Activated CD8-positive, alpha-beta memory T cell treated with anti-CD3 and anti-CD28 coated beads for 24 hours (primary cell): ENCODE data around the gene MYL3.

ENCODE experiments used
- DNase-seq: peaks from one replicate; pipeline ENCODE4 v3.0.0-alpha.2; 2020

The MYL3 gene

DNA sequence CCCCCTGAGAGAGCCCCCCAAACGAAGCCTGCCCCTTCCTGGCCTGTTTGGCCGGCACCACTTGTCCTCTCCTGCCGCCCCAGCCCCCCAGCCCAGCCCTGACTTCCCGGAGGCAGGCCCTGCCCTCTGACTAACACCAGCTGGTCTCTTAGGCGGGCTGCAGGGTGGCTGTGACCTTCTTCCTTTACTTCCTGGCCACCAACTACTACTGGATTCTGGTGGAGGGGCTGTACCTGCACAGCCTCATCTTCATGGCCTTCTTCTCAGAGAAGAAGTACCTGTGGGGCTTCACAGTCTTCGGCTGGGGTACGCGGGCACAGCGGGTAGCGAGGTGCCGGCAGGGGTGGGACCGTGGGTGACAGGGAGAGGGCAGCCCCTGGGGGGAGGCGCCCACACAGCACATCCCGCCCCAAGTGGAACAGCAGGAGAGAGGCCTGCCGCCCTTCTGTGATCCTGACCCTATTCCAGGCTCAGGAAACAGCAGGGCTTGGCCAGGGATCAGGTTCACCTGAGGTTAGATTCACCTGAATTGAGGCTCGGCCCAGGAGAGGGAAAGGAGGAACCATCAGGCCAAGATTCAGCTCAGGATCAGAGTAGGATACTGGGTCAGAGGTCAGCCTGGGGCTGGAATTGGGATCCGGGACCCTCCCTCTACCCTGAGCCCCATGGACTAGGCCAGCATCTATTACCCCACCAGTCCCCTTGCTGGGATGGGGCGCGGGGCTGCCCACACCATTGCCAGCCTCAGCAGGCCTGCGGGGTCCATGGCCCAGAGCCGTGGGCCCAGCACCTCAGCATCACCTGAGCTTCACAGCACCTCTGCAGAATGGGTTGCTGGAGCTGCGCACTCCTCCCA lies 36.1 kb upstream of the MYL3 start:
- DNase-seq = no peak

DNA sequence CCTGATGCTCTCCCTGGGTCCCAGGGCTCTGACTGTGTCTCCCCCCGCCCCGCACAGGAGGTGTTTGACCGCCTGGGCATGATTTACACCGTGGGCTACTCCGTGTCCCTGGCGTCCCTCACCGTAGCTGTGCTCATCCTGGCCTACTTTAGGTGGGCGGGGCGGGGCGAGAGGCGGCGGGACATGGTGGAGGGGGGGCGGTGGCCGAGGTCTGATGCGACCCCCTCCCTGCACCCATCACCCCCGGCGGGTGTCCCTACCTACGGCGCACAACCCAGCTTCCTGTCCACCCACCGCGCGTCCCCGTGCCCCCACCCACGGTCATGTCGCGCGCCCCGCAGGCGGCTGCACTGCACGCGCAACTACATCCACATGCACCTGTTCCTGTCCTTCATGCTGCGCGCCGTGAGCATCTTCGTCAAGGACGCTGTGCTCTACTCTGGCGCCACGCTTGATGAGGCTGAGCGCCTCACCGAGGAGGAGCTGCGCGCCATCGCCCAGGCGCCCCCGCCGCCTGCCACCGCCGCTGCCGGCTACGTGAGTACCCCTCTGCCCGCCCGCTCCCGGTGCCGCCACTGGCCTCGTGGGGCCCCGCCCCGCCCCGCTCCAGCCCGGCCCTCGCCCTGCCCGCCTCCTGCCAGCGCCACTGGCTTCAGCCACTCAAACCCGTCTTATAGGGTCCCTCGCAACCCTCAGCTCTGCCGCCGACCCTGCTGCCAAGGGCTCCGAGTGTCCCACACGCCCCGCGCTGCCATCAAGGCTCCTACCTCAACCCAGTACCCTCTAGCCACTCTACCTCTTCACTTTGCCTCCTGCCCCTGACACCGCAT lies 35.3 kb upstream of the MYL3 start:
- DNase-seq = no peak

DNA sequence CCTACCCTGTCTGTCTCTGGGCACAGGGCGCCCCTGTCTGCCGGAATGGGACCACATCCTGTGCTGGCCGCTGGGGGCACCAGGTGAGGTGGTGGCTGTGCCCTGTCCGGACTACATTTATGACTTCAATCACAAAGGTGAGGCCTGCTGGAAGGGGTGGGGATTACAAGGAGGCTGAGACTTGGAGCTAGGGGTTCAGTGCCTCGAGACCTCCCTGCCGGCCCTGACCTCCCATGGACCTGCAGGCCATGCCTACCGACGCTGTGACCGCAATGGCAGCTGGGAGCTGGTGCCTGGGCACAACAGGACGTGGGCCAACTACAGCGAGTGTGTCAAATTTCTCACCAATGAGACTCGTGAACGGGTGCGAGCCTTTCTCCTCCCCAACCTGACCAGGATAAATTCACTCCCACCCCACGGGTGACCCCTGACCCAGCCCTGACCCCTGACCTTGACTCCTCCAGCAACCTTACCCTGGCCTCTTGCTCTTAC lies 34.6 kb upstream of the MYL3 start:
- DNase-seq = no peak

DNA sequence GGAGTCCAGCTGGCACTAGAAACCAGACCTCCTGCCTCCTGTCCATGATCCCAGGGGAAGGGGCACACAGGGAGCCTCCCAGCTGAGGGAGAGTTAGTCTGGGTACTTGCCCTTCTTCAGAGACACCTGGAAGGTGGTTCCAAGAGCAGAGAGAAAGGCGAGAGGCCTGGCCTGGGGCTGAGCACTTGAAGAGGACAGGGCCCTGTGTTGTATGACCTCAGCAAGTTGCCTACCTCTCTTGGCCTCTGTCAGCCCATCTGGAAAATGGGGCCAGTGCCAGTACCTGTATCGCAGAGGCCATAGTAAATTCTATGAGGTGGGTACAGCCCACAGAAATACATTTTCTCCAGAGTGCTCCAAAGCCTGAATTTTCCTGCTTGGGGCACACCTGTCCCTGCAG lies 33.8 kb upstream of the MYL3 start:
- no peak for DNase-seq

DNA sequence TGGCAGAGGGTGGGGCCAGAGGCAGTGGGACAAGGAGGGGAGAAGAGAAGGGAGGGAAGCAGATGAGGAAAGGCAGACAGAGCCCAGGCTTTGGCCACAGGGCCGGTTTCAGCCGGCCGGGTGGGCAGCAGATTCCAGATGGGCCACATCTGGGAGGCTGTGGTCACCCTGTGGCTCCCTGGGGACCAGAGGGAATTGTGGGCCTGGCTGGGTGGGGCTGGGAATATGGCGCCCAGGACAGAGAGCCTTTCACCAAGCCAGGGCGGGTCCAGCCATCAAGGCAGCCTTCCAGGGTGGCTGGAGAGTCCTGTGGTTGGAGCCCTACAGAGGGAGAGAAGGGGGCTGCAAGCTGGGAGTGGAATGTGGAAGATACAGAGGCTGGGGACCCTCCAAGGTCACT lies 33.1 kb upstream of the MYL3 start:
- no peak for DNase-seq

DNA sequence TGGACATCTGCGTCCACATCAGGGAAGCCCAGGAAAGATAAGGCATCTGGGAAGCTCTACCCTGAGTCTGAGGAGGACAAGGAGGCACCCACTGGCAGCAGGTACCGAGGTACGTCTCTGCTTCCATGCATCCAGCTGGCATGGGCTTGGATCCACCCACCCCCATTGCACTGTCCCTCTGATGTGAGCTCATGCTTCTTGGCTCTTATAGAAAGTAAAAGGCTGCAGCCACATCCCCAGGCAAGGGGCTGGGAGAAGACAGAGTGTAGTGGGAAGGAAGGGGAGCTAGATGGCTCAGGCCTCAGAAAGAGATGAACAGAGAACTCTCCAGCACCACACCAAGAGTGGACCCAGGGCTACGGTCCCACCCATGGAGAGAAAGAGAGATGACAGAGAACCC lies 32.5 kb upstream of the MYL3 start:
- DNase-seq = no peak

DNA sequence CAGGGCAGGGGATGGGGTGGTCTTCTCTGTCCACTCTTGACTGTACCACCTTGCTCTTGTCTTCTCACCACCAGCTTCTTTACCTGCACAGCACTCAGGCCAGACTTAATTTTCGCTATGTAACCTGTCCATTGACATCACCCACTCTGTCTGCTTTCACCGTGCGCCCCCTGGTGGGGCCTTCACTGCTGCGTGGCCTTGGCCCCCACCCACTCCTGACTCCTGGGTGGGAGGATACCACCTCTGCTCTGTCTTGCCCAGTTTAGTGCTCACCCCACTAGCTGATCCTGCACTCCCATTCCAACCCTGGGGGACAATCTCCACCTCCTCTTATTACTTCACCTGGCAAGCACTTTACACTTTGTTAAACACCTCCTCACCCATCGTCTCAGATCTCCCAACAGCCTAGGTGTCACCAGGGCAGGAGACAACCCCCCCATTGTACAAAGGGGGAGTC lies 32.0 kb upstream of the MYL3 start:
- peak; percentile 92 for DNase-seq

DNA sequence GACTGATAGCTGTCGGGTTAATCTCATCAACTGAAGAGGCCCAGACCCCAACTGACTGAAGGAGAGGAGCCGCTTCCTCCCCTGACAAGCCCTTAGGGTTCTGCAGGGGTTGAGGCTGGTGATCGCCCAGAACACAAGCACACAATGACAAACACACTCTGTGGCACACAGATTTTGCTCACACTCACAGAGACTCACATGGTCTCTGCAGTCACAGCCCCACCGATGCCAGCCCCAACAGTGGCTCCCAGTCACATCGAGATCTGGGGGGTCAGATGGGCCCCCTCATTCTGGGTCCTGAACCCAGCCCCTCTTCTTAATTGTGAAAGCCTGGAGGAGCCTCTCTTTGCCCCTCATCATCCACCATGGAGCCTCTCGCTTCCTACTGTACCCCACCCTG lies 31.0 kb upstream of the MYL3 start:
- no peak for DNase-seq

DNA sequence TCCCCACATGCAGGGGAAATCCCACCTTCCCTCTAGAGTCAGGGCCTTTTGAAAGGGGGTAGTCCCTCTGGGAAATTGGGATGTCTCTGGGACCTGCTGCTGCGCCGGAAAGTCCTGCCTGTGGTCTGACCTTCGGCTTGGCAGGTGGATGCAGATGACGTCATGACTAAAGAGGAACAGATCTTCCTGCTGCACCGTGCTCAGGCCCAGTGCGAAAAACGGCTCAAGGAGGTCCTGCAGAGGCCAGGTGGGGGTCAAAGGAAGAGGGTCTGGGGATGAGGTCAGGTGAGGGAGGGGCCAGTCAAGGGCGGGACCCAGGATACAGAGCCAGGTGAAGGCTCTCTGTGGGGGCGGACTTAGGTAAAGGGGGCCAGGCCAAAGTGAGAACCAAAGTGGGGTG lies 30.5 kb upstream of the MYL3 start:
- DNase-seq = no peak

DNA sequence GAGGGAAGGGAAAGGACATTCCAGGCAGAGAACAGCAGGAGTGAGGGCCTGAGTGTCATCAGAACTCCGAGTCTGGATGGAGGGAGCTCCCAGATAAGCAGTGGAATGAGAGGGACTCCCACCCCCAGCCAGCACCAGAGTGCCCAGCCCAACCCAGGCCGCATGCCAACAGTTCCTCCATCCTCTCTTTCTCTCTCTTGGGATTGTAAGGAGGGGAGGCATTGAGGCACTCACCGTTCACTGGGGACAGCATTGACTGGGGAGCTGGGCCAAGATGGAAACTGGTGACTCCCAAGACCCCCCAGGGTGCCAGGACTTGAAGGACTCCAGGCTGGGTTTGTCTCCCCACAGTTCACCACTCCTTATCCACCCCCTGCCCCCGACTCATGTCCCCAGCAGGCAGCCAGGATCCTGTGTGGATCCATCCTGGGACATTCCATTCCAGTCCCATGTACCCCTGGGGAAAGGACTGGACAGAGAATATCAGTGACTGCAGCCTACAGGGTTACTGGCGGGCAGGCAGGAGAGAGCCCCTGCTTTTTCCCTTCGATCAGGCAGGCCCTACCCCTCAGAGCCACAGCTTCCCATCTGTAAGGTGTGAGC lies 30.0 kb upstream of the MYL3 start:
- no peak for DNase-seq

DNA sequence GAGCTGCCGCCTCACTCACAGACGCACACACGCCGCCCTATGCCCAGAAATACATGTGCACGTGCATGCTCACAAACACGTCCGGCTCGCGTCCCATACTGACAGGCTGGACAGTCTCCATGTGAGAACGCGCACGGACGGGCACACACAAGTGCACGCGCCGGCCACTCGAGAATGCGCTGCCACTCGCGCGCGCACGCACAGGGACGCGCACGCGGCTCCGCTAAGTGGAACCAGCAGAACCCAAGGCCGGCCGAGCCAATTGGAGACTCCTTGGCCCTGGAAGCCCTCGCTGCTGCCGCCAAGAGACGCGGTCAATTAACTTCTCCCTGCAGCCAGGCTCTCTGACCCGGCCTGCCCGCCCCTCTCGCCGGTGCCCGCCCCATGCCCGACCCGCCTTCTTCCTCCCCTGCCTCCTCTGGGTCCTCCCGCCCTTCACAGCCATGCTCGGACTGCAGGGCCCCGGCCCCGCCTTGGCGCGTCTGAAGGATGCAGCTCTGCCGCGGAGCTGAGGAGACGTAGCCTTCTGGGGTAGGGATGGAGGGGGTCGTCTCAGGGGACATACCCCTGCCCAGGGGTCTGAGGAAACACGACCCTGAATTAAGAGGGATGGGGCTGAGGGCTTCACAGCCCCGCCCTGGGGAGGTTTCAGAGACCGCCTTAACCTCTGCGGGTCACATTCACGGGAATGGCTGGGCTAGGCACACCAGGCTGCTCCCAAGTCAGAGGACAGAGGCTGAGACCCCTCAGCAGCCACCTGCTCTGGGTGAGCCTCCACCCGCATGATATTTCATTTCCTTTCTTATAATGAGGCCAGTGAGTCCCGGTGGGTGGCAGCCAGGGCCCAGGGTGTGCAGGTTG lies 29.3 kb upstream of the MYL3 start:
- DNase-seq = no peak

DNA sequence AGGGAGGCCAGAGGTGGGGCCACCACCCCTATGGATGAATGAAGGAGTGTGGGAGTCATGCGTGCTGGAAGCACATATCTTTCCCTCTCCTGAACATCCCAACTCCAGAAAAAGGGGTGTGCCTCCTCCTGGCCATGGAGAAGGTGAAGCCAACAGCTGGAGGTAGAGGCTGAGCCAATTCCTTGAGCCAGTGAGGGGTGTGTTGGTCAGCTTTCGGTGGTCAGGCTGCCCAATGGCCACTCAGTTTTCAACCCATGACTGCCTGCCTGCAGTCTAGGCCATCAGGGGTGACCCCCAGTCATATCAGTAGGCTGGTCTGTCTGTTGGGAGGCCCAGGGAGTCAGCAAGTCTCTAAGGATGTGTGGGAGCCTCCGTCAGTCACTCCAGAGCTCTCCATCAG lies 27.9 kb upstream of the MYL3 start:
- DNase-seq = no peak

DNA sequence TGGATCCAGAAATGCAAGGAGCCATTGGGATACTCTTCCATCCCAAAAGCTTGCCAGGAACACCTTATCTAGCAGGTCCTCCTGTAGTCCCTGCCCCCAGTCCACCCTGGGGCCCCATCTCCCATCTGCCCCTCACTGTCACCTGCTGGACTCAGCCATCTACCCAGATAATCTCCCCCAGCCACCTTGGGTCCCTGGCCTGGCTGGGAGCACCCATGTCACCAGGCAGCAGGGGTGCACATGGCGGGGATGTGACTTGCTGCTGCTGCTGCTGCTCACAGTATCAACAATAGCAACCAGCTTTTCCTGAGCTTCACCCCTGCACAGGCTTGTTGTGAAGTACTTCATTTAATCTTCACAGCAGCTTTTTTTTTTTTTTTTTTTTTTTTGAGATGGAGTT lies 26.9 kb upstream of the MYL3 start:
- no peak for DNase-seq

DNA sequence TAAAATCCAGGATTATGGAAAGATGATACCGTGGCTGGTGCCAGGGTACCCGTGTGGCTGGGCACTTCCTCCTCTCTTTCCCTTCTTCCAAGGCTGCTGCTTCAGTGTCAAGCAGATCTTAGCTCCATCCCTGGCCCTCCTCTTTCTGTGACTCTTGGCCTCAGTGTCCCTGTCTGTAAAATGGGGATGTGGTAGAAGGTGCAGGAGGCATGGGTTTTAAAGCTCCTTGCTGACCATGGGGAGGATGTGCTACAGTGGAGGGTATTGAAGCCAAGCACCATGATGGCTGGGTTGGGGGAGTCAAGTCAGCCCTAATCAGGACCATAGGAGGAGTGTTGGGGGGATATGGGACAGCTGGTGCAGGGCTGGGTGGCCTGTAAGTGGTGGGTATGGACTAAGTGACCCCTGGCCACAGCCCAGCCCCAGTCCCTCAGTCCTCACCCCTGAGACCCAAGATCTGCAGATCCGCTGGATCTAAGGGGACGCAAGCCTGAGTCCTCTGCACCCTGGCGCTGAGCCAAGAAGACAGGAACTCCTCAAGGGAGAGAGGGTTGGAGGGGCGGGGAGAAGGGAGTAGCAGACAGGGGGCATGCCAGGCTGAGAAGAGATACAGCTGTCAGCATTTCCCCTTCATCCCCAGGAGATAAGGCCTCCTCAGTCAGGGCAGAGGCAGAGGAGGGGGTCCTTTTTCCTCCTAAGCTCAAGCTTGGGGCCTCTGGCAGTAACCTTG lies 26.3 kb upstream of the MYL3 start:
- no peak for DNase-seq

DNA sequence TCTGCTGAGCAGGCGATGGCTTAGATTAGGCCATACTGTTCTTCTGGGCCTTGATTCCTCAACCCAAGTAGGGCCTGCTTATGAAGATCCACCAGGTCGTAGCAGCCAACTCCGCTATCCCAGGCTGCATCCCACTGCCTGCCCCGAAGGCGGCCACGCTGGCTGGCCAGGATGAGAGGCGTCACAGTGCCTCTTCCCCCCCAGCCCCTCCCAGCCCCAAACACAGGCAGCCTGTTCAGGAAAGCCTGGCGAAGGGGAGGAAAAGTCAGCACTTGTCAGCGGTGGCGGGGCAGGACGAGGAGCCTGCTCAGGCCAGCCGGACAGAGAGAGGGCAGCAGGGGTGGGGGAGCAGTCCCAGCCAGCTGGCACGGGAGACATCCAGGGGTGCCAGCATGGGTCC lies 25.5 kb upstream of the MYL3 start:
- no peak for DNase-seq

DNA sequence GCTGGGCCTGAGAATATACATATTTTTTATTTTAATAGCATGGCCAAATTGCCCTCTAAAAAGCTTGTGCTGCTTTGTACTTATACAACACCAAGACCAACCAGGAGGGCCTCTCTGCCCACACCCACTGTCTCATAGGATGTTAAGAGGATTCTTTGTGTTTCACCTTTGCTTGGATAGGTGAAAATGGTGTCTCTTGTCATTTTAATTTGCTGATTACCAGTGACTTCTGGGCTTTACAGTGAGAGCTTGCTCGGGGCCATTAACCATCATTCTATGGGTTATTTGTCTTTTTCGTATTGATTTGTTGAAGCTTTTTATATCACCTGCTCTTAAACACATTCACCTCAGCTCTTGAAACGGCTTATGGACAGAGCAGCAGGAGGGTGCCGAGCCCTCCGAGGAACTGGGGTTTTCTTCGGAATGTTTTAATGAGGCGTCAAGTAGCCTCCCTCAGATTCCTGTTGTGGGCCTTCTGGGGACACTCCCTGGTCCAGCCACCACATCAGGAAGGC lies 24.8 kb upstream of the MYL3 start:
- DNase-seq = no peak

DNA sequence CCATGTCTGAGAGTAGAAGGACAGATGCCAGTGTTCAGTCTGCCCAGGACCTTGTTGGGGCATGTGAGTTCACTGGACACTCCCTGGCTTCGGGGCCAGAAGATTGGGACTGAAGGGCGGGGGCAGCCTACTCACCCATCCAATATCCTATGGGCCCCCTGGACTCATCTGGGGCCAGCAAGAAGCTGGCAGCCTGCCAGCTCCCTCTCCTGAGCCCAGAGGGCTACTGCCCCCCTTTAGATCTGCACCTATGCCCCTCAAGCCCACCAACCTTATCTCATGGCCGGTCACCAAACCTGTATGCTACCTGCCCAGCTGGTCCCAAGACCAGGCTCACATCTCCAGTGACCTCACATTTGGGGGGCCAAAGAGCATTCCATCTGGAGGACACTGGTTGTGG lies 22.4 kb upstream of the MYL3 start:
- DNase-seq = no peak

DNA sequence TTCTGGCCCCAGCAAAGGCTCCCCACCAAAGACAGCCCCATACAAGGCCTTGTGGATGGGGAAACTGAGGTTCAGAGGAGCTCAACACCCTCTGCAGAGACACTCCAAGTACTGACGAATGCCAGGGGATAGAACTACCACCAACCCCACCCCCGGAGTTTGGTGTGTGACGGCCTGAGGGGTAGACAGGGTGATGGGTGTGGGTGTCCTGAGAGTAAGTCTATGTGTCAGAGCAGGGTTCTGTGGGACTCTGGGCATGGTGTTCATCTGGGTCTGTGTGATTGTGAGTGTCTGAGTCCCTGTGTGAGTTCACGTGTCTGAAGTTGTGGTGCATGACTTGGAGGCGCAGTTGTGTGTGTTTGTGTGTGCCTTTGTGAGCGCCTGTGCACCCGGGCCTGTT lies 21.7 kb upstream of the MYL3 start:
- DNase-seq = no peak

DNA sequence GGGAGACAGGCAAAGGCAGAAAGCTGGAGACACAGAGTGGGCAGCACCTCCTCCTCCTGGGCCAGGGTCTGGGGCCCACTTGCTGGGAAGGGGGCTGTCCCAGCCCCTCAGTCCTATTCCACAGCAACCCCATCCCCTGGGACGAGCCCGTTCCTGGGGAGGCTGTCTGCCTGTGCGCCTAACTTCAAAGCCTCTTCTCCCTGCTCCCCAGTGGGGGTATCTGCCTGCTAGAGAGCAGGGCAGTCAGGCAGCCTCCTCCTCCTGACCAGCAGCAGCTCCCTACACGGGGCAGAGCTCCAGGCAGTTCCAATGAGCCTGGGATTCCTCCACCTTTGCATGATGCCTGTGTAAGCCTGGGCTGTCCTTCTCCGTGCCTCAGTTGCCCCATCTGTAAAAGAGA lies 21.2 kb upstream of the MYL3 start:
- DNase-seq = no peak

DNA sequence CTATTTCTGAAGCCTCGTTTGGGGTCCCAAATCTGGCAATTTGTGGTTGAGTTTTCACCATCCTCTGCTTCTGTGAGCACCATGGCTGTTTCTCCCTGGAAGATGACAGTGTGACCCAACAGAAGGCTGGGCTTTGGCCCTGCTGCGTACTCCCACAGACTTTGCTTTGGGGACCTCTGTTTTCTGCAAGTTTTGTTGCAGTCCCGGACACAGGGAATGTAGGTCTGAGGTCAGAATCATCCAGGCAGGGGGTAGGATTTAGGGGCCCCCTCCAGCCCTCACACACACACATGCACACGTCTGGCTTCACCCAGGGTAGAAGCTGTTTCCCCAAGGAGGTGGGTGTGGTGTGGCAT lies 20.6 kb upstream of the MYL3 start:
- DNase-seq = no peak

DNA sequence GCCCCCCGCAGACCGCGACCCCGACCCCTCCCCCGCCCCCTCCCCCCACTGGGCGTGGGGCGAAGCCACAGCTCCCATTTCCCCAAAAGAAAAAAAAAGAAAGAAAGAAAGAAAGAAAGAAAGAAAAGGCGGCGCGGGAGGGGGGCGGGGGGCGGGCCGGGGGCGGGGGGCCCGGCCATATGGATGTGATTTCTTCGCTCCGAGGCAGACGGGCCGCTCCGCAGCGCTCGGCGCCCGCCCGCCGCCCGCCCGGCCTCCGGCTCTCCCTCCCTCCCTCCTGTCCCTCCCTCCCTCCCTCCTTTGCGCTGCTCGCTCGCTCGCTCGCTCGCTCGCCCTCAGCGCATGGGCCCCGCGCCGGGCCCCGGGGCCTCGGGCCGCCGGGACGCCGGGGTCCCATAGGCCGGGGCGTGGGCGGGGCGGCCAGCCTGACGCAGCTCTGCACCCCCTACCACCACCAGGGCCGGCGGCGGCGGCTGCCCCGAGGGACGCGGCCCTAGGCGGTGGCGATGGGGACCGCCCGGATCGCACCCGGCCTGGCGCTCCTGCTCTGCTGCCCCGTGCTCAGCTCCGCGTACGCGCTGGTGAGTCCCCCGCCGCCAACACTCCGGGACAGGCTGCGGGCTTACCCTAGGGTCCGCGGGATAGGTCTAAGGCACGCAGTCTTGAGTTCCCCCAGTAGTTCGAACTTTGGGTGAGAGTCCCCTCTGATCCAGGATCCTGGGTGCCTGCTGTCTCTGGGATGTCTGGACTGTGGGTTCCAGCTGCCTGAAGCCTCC lies 20.0 kb upstream of the MYL3 start:
- no peak for DNase-seq
